Eye (tissue), 1 donor: Measurements from ENCODE around the gene MOB1B.

Experiments used
- DNase-seq: peaks from one replicate; pipeline ENCODE4 v3.0.0-alpha.2; 2015

The MOB1B gene

GRCh38 chr4:70915036-70915815 lies 13.1 kb downstream of the MOB1B start:
- DNase-seq = no peak

GRCh38 chr4:70915874-70916559 lies 13.8 kb downstream of the MOB1B start:
- no peak for DNase-seq

GRCh38 chr4:70920592-70920991 lies 18.4 kb downstream of the MOB1B start:
- no peak for DNase-seq

GRCh38 chr4:70925418-70925817 lies 23.2 kb downstream of the MOB1B start:
- DNase-seq = no peak

GRCh38 chr4:70925899-70926635 lies 23.9 kb downstream of the MOB1B start:
- DNase-seq = no peak

- DNase-seq = no peak
These were observed 25.5 kb downstream of the MOB1B start for GRCh38 chr4:70927502-70928137.

- DNase-seq = no peak
These were observed 28.5 kb downstream of the MOB1B start for GRCh38 chr4:70930530-70931256.

GRCh38 chr4:70931347-70931746 lies 29.2 kb downstream of the MOB1B start:
- no peak for DNase-seq

GRCh38 chr4:70932984-70933383 lies 30.8 kb downstream of the MOB1B start:
- no peak for DNase-seq

- DNase-seq = no peak
These were observed 33.0 kb downstream of the MOB1B start for GRCh38 chr4:70935038-70935695.

GRCh38 chr4:70936200-70936787 lies 34.1 kb downstream of the MOB1B start:
- DNase-seq = no peak

- no peak for DNase-seq
These were observed 35.9 kb downstream of the MOB1B start for GRCh38 chr4:70938086-70938485.

GRCh38 chr4:70940134-70940533 lies 38.0 kb downstream of the MOB1B start:
- no peak for DNase-seq

- no peak for DNase-seq
These were observed 40.9 kb downstream of the MOB1B start for GRCh38 chr4:70943114-70943513.

GRCh38 chr4:70945046-70945445 lies 42.9 kb downstream of the MOB1B start:
- DNase-seq = no peak

GRCh38 chr4:70945452-70946055 lies 43.4 kb downstream of the MOB1B start:
- no peak for DNase-seq

- no peak for DNase-seq
These were observed 44.8 kb downstream of the MOB1B start for GRCh38 chr4:70946939-70947338.

- DNase-seq = no peak
These were observed 46.6 kb downstream of the MOB1B start for GRCh38 chr4:70948665-70949260.

GRCh38 chr4:70954032-70954431 lies 51.9 kb downstream of the MOB1B start:
- DNase-seq = no peak

GRCh38 chr4:70956549-70957210 lies 54.5 kb downstream of the MOB1B start:
- no peak for DNase-seq
